ENCODE data around the gene CRYBB1. TPM values are rescaled to one million over a fixed set of nuclear protein-coding genes. Genes with fewer than 3 reads are reported as not detected.

The CRYBB1 gene
- total and polyA plus RNA-seq, 2 experiments from 2014 or later = not detected

DNA sequence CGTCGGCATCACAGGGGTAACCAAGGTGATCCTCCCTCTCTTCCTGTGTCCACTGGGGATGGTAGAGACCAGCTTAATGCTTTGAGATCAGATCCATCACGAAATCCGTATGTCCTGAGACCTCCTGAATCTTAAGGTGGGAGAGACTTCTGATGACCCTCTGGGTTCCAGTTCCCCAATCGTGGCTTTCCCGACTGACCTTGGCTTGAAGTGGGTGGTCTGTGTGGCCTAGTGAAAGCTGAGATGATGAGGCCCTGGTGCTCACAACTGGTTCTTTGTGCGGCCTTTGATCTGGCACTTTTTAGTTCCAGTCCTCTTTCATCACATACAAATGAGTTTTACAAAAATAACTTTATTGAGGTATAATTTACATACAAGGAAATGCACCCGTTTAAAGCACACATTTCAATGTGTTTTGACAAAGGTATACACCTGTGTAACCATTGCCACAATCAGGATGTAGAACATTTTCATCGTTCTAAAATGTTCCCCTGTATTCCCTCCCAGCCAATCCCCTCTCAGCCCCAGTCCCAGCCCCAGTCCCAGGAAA is 45.6 kb upstream of the CRYBB1 start:
- H3K9me3 ChIP-seq (ENCODE audit: low read depth) = no peaks in the 10 kb centered on the region
- peaks cover 25% of the 10 kb centered on the region for H3K27me3 ChIP-seq
- 86% methylated on average over 9 of the region's 9 CpGs for WGBS (ENCODE audit: low lambda C conversion rate, missing lambda C conversion rate)
- DNase-seq (ENCODE audit: low spot score) = no peak
- no peaks in the 10 kb centered on the region for H3K36me3 ChIP-seq (replicated peaks; ENCODE audit: insufficient read depth, low read depth)
- H3K27ac ChIP-seq = no peak overlapping the region
- H3K4me1 ChIP-seq (ENCODE audit: insufficient read depth) = peaks cover 6% of the 10 kb centered on the region
- TF ChIP-seq, protein P1, sequence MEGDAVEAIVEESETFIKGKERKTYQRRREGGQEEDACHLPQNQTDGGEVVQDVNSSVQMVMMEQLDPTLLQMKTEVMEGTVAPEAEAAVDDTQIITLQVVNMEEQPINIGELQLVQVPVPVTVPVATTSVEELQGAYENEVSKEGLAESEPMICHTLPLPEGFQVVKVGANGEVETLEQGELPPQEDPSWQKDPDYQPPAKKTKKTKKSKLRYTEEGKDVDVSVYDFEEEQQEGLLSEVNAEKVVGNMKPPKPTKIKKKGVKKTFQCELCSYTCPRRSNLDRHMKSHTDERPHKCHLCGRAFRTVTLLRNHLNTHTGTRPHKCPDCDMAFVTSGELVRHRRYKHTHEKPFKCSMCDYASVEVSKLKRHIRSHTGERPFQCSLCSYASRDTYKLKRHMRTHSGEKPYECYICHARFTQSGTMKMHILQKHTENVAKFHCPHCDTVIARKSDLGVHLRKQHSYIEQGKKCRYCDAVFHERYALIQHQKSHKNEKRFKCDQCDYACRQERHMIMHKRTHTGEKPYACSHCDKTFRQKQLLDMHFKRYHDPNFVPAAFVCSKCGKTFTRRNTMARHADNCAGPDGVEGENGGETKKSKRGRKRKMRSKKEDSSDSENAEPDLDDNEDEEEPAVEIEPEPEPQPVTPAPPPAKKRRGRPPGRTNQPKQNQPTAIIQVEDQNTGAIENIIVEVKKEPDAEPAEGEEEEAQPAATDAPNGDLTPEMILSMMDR (IDR thresholded peaks at IDR 0.05; ENCODE audit: poor library complexity) = no peak
- no peak for TF ChIP-seq EZH2phosphoT487 (IDR thresholded peaks at IDR 0.05; ENCODE audit: low read depth, severe bottlenecking, unreplicated experiment)
- no peak for TF ChIP-seq EZH2 (IDR thresholded peaks at IDR 0.05; ENCODE audit: borderline replicate concordance)
- H3K79me2 ChIP-seq = no peaks in the 10 kb centered on the region
- no peaks in the 10 kb centered on the region for H3K9me2 ChIP-seq (replicated peaks; ENCODE audit: insufficient read depth)
- H4K20me1 ChIP-seq (ENCODE audit: insufficient read depth, poor library complexity, severe bottlenecking) = no peaks in the 10 kb centered on the region
- H3K4me2 ChIP-seq = no peak overlapping the region
- no peak overlapping the region for H3K4me3 ChIP-seq
- H2AFZ ChIP-seq = no peak overlapping the region

DNA sequence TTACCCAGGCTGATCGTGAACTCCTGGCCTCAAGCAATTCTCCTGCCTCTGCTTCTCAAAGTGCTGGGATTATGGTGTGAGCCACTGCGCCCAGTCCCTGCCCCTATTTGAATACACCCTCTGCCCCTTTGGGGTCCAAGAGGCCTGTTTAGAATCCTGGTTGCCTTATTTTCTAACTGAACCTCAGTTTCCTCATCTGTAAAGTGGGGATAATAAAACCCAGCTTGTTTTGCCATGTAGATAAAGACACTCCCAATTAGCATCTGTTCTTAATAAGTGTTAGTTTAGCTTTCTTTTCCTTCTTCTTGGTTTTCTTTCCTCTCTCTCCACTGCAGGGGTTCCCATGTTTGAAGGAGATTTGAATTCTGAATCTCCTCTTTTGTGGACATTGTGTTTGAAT is 44.3 kb upstream of the CRYBB1 start:
- no peaks in the 10 kb centered on the region for H4K20me1 ChIP-seq (ENCODE audit: insufficient read depth, poor library complexity, severe bottlenecking)
- H3K27ac ChIP-seq = no peak overlapping the region
- TF ChIP-seq, protein P1 (IDR thresholded peaks at IDR 0.05; ENCODE audit: poor library complexity) = no peak
- TF ChIP-seq EZH2phosphoT487 (IDR thresholded peaks at IDR 0.05; ENCODE audit: low read depth, severe bottlenecking, unreplicated experiment) (no peak), EZH2 (IDR thresholded peaks at IDR 0.05; ENCODE audit: borderline replicate concordance) (no peak)
- no peak for DNase-seq (ENCODE audit: low spot score)
- no peaks in the 10 kb centered on the region for H3K79me2 ChIP-seq
- peaks cover 11% of the 10 kb centered on the region for H3K4me1 ChIP-seq (ENCODE audit: insufficient read depth)
- H3K4me3 ChIP-seq = no peak overlapping the region
- WGBS (ENCODE audit: low lambda C conversion rate, missing lambda C conversion rate) = 81% methylated on average over 2 of the region's 2 CpGs
- peaks cover 38% of the 10 kb centered on the region for H3K27me3 ChIP-seq
- no peaks in the 10 kb centered on the region for H3K36me3 ChIP-seq (replicated peaks; ENCODE audit: insufficient read depth, low read depth)
- H2AFZ ChIP-seq = no peak overlapping the region
- H3K4me2 ChIP-seq = no peak overlapping the region
- H3K9me2 ChIP-seq (replicated peaks; ENCODE audit: insufficient read depth) = no peaks in the 10 kb centered on the region
- no peaks in the 10 kb centered on the region for H3K9me3 ChIP-seq (ENCODE audit: low read depth)

- H3K9me3 ChIP-seq (ENCODE audit: low read depth) = no peaks in the 10 kb centered on the region
- no peaks in the 10 kb centered on the region for H3K9me2 ChIP-seq (replicated peaks; ENCODE audit: insufficient read depth)
- H3K4me3 ChIP-seq = no peak overlapping the region
- H3K4me2 ChIP-seq = no peak overlapping the region
- TF ChIP-seq, protein P1 (IDR thresholded peaks at IDR 0.05; ENCODE audit: poor library complexity) = no peak
- TF ChIP-seq EZH2 (IDR thresholded peaks at IDR 0.05; ENCODE audit: borderline replicate concordance) (no peak), EZH2phosphoT487 (IDR thresholded peaks at IDR 0.05; ENCODE audit: low read depth, severe bottlenecking, unreplicated experiment) (no peak)
- WGBS (ENCODE audit: low lambda C conversion rate, missing lambda C conversion rate) = 61% methylated on average over 7 of the region's 7 CpGs
- no peaks in the 10 kb centered on the region for H3K79me2 ChIP-seq
- no peak overlapping the region for H2AFZ ChIP-seq
- H3K4me1 ChIP-seq (ENCODE audit: insufficient read depth) = peaks cover 14% of the 10 kb centered on the region
- no peak for DNase-seq (ENCODE audit: low spot score)
- no peaks in the 10 kb centered on the region for H4K20me1 ChIP-seq (ENCODE audit: insufficient read depth, poor library complexity, severe bottlenecking)
- peaks cover 46% of the 10 kb centered on the region for H3K27me3 ChIP-seq
- no peaks in the 10 kb centered on the region for H3K36me3 ChIP-seq (replicated peaks; ENCODE audit: insufficient read depth, low read depth)
- H3K27ac ChIP-seq = no peak overlapping the region
These were observed 43.2 kb upstream of the CRYBB1 start for GRCh38 chr22:26660961-26661578.

All from hepatocyte (in vitro differentiated cells).